Liver (tissue), 9 donors: Measurements from ENCODE around the gene SLC30A10. TPM values are rescaled to one million over a fixed set of nuclear protein-coding genes. Genes with fewer than 3 reads are reported as not detected.

Source experiments
- DNase-seq: peaks from one replicate; pipeline ENCODE4 v3.0.0-alpha.2; 2017; ENCODE audit warnings: low spot score
- H3K27ac ChIP-seq, 2 donors: one replicate each; pipeline ENCODE4 v1.7.0; 2013; ENCODE audit warnings: inconsistent platforms in 2 of 2, low read length in 2 of 2, control low read depth in 1 of 2, low read depth in 1 of 2, mild to moderate bottlenecking in 1 of 2
- H3K27me3 ChIP-seq, 4 donors: one replicate each; pipeline versions ENCODE4 v1.6.1 to v1.7.0; 2013; ENCODE audit warnings: low read length in 3 of 4, inconsistent platforms in 1 of 4, mild to moderate bottlenecking in 1 of 4, moderate library complexity in 1 of 4; ENCODE audit not compliant: control insufficient read depth in 4 of 4, insufficient read depth in 4 of 4
- H3K36me3 ChIP-seq, 4 donors: one replicate each; pipeline versions ENCODE4 v1.6.1 to v1.7.0; 2013; ENCODE audit warnings: low read length in 3 of 4, mild to moderate bottlenecking in 3 of 4, low read depth in 1 of 4, moderate library complexity in 1 of 4; ENCODE audit not compliant: control insufficient read depth in 4 of 4, insufficient read depth in 3 of 4
- H3K4me1 ChIP-seq, 4 donors: one replicate each; pipeline versions ENCODE4 v1.6.1 to v1.7.0; 2013; ENCODE audit warnings: low read length in 3 of 4, mild to moderate bottlenecking in 3 of 4, moderate library complexity in 1 of 4; ENCODE audit not compliant: control insufficient read depth in 4 of 4, insufficient read depth in 4 of 4
- H3K4me3 ChIP-seq, 3 donors: one replicate each; pipeline versions ENCODE4 v1.6.1 to v1.7.0; 2013; ENCODE audit warnings: low read length in 3 of 3, control low read depth in 1 of 3, low read depth in 1 of 3, mild to moderate bottlenecking in 1 of 3
- H3K9ac ChIP-seq, 2 donors: one replicate each; pipeline ENCODE4 v1.7.0; 2013; ENCODE audit warnings: low read length in 2 of 2, mild to moderate bottlenecking in 2 of 2, moderate library complexity in 2 of 2, control low read depth in 1 of 2, low read depth in 1 of 2
- H3K9me3 ChIP-seq, 4 donors: one replicate each; pipeline versions ENCODE4 v1.6.1 to v1.7.0; 2013; ENCODE audit warnings: low read length in 3 of 4; ENCODE audit not compliant: control insufficient read depth in 4 of 4
- ATF3 ChIP-seq: IDR thresholded peaks from 2 replicates; pipeline ENCODE4 v1.6.1; 2016; ENCODE audit warnings: antibody characterized with exemption
- FOXA1 ChIP-seq: IDR thresholded peaks from 2 replicates; pipeline ENCODE4 v1.6.1; 2016; ENCODE audit warnings: antibody characterized with exemption
- FOXA2 ChIP-seq: IDR thresholded peaks from 2 replicates; pipeline ENCODE4 v1.6.1; 2016; ENCODE audit warnings: antibody characterized with exemption
- GABPA ChIP-seq, 2 donors: IDR thresholded peaks in 1 of 2; conservative IDR thresholded peaks in 1 of 2; 2 replicates each; pipeline ENCODE4 v1.6.1; 2016; ENCODE audit warnings: antibody characterized with exemption in 2 of 2, mild to moderate bottlenecking in 1 of 2, moderate library complexity in 1 of 2
- HNF4A ChIP-seq, 2 donors: conservative IDR thresholded peaks; 2 replicates each; pipeline ENCODE4 v1.6.1; 2016; ENCODE audit warnings: antibody characterized with exemption in 2 of 2, mild to moderate bottlenecking in 2 of 2
- HNF4G ChIP-seq: IDR thresholded peaks from 2 replicates; pipeline ENCODE4 v1.6.1; 2016; ENCODE audit warnings: antibody characterized with exemption
- JUND ChIP-seq, 2 donors: IDR thresholded peaks; 2 replicates each; pipeline ENCODE4 v1.6.1; 2016; ENCODE audit warnings: antibody characterized with exemption in 2 of 2
- MAX ChIP-seq: IDR thresholded peaks from 2 replicates; pipeline ENCODE4 v1.6.1; 2016; ENCODE audit warnings: antibody characterized with exemption
- RAD21 ChIP-seq, 2 donors: IDR thresholded peaks; 2 replicates each; pipeline ENCODE4 v1.6.1; 2016; ENCODE audit warnings: antibody characterized with exemption in 2 of 2, mild to moderate bottlenecking in 2 of 2
- REST ChIP-seq: IDR thresholded peaks from 2 replicates; pipeline ENCODE4 v1.6.1; 2016; ENCODE audit warnings: antibody characterized with exemption, mild to moderate bottlenecking
- RXRA ChIP-seq, 2 donors: IDR thresholded peaks; 2 replicates each; pipeline ENCODE4 v1.6.1; 2017 to 2018; ENCODE audit warnings: antibody characterized with exemption in 2 of 2, mild to moderate bottlenecking in 1 of 2
- WGBS: extraction: QIAGEN DNeasy Blood & Tissue Kit; methylation state at CpG from one replicate; pipeline ENCODE4 v1.1.7; 2013; 5-methylcytosine and 5-hydroxymethylcytosine counted together
- polyA plus RNA-seq, 2 donors: library from polyadenylated mRNA; stranded (reverse) in 1 of 2; unstranded in 1 of 2; fragments of 200-250 nt in 1 of 2; fragments of >200 nt in 1 of 2; fragmentation: Nextera tagmentation in 1 of 2; extraction: Ambion mirVana in 1 of 2; gene quantifications; one replicate each; pipeline versions ENCODE4 v1.2.1 to v1.2.3, GENCODE V29; 2013 to 2015
- total RNA-seq, 2 donors: library from RNA; depleted of rRNA; stranded (reverse); fragments of >200 nt; gene quantifications; one replicate each; pipeline ENCODE4 v1.2.3, GENCODE V29; 2014
- TF ChIP-seq, protein P1 (sequence below): IDR thresholded peaks from 2 replicates; pipeline ENCODE4 v1.6.1; 2016; ENCODE audit warnings: antibody characterized with exemption
- TF ChIP-seq, protein P2 (sequence below): fragments of 150-350 bp; IDR thresholded peaks from 2 replicates; pipeline ENCODE4 v1.5.1; 2017; ENCODE audit warnings: improper control_type of control experiment, low read depth, low read length; ENCODE audit not compliant: missing input control
- donor health status: healthy.
- donor health status: healthy.
- donor health status: healthy.
- donor health status: healthy.
- donor health status: healthy.

SLC30A10 gene
- total and polyA plus RNA-seq, 4 donors: 18.5 to 90.9 (median 37.6) TPM

GRCh38 chr1:219916257-219916656 is 12.1 kb downstream of the SLC30A10 start:
- Histone ChIP-seq H3K36me3 (peaks cover 7 to 49% (median 40%) of the 10 kb centered on the region in 4 donors), H3K9me3 (no peaks in the 10 kb centered on the region), H3K27ac (no peak overlapping the region), H3K4me3 (no peak overlapping the region), H3K27me3 (no peaks in the 10 kb centered on the region), H3K9ac (no peak overlapping the region), H3K4me1 (peaks cover 0 to 34% (median 17%) of the 10 kb centered on the region in 4 donors)
- WGBS: 94% methylated on average over 1 of the region's 1 CpG
- TF ChIP-seq JUND (IDR thresholded peaks at IDR 0.05): no peak
- no peak for TF ChIP-seq HNF4G
- TF ChIP-seq GABPA (IDR thresholded peaks at IDR 0.05 in 1 of 2, conservative IDR thresholded peaks at IDR 0.05 in 1 of 2): no peak
- TF ChIP-seq FOXA1: no peak
- no peak for TF ChIP-seq RAD21 (IDR thresholded peaks at IDR 0.05)
- TF ChIP-seq, protein P1, sequence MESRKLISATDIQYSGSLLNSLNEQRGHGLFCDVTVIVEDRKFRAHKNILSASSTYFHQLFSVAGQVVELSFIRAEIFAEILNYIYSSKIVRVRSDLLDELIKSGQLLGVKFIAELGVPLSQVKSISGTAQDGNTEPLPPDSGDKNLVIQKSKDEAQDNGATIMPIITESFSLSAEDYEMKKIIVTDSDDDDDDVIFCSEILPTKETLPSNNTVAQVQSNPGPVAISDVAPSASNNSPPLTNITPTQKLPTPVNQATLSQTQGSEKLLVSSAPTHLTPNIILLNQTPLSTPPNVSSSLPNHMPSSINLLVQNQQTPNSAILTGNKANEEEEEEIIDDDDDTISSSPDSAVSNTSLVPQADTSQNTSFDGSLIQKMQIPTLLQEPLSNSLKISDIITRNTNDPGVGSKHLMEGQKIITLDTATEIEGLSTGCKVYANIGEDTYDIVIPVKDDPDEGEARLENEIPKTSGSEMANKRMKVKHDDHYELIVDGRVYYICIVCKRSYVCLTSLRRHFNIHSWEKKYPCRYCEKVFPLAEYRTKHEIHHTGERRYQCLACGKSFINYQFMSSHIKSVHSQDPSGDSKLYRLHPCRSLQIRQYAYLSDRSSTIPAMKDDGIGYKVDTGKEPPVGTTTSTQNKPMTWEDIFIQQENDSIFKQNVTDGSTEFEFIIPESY: no peak
- no peak for TF ChIP-seq ATF3
- TF ChIP-seq, protein P2, sequence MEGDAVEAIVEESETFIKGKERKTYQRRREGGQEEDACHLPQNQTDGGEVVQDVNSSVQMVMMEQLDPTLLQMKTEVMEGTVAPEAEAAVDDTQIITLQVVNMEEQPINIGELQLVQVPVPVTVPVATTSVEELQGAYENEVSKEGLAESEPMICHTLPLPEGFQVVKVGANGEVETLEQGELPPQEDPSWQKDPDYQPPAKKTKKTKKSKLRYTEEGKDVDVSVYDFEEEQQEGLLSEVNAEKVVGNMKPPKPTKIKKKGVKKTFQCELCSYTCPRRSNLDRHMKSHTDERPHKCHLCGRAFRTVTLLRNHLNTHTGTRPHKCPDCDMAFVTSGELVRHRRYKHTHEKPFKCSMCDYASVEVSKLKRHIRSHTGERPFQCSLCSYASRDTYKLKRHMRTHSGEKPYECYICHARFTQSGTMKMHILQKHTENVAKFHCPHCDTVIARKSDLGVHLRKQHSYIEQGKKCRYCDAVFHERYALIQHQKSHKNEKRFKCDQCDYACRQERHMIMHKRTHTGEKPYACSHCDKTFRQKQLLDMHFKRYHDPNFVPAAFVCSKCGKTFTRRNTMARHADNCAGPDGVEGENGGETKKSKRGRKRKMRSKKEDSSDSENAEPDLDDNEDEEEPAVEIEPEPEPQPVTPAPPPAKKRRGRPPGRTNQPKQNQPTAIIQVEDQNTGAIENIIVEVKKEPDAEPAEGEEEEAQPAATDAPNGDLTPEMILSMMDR: no peak
- TF ChIP-seq FOXA2: no peak
- TF ChIP-seq HNF4A (conservative IDR thresholded peaks at IDR 0.05): no peak
- no peak for TF ChIP-seq REST
- no peak for TF ChIP-seq MAX
- TF ChIP-seq RXRA (IDR thresholded peaks at IDR 0.05): no peak
- DNase-seq: no peak

GRCh38 chr1:219913005-219913770 is 15.2 kb downstream of the SLC30A10 start:
- Histone ChIP-seq H3K9me3 (no peaks in the 10 kb centered on the region), H3K27ac (no peak overlapping the region), H3K27me3 (no peaks in the 10 kb centered on the region), H3K36me3 (peaks cover 3 to 29% (median 24%) of the 10 kb centered on the region in 4 donors), H3K9ac (no peak overlapping the region), H3K4me3 (no peak overlapping the region), H3K4me1 (peaks cover 0 to 28% (median 12%) of the 10 kb centered on the region in 4 donors)
- no peak for DNase-seq
- TF ChIP-seq JUND (IDR thresholded peaks at IDR 0.05) (no peak), ATF3 (no peak)
- TF ChIP-seq, protein P1: no peak
